Measurements from ENCODE around the gene ST7L. TPM values are rescaled to one million over a fixed set of nuclear protein-coding genes. Genes with fewer than 3 reads are reported as not detected.
A peak's percentile ranks its signal among the peaks of the same experiment; 100 is the strongest.

The ST7L gene
- total and polyA plus RNA-seq, 9 of the 15 experiments (the other 6 are each of a cell fraction or from before 2014, with no cell fraction given): 9.0 to 32.5 (median 26.6) TPM

DNA sequence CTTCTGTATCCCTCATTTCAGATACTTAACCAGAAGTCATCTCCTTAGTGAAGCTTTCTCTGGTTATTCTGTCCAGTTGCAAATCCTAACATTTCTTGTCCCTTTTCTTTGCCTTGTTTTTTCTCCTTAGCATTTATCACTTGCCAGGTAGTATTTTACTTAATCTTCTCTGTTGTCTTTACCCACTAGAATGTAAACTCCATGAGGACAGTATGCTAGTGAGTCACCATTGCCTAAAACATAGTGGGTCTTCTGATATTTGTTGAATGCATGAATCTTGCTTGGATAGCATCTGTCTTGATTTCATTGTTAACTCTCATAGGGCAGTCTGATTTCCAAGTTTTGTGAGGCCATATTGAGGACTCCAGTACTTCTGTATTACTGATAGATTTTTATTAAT, 10.3 kb upstream of the ST7L start:
- DNase-seq (ENCODE audit: extremely low read depth in 1 of 4, low spot score in 3 of 4) (no peak), ATAC-seq (no peak)
- peaks cover 56% of the 10 kb centered on the region for H4K20me1 ChIP-seq (replicated peaks; ENCODE audit: control insufficient read depth, insufficient read depth, low read length)
- TF ChIP-seq, protein P1, sequence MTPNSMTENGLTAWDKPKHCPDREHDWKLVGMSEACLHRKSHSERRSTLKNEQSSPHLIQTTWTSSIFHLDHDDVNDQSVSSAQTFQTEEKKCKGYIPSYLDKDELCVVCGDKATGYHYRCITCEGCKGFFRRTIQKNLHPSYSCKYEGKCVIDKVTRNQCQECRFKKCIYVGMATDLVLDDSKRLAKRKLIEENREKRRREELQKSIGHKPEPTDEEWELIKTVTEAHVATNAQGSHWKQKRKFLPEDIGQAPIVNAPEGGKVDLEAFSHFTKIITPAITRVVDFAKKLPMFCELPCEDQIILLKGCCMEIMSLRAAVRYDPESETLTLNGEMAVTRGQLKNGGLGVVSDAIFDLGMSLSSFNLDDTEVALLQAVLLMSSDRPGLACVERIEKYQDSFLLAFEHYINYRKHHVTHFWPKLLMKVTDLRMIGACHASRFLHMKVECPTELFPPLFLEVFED (CRISPR knock-in tag; conservative IDR thresholded peaks at IDR 0.05): no peak
- no peak for TF ChIP-seq NR3C1 (CRISPR knock-in tag; IDR thresholded peaks at IDR 0.05)
- no peak for TF ChIP-seq RBM34 (IDR thresholded peaks at IDR 0.05; ENCODE audit: borderline replicate concordance, insufficient read depth, low read length)
- TF ChIP-seq, protein P2, sequence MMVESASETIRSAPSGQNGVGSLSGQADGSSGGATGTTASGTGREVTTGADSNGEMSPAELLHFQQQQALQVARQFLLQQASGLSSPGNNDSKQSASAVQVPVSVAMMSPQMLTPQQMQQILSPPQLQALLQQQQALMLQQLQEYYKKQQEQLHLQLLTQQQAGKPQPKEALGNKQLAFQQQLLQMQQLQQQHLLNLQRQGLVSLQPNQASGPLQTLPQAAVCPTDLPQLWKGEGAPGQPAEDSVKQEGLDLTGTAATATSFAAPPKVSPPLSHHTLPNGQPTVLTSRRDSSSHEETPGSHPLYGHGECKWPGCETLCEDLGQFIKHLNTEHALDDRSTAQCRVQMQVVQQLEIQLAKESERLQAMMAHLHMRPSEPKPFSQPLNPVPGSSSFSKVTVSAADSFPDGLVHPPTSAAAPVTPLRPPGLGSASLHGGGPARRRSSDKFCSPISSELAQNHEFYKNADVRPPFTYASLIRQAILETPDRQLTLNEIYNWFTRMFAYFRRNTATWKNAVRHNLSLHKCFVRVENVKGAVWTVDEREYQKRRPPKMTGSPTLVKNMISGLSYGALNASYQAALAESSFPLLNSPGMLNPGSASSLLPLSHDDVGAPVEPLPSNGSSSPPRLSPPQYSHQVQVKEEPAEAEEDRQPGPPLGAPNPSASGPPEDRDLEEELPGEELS (CRISPR knock-in tag; IDR thresholded peaks at IDR 0.05; ENCODE audit: borderline replicate concordance): no peak
- TF ChIP-seq, protein P3, sequence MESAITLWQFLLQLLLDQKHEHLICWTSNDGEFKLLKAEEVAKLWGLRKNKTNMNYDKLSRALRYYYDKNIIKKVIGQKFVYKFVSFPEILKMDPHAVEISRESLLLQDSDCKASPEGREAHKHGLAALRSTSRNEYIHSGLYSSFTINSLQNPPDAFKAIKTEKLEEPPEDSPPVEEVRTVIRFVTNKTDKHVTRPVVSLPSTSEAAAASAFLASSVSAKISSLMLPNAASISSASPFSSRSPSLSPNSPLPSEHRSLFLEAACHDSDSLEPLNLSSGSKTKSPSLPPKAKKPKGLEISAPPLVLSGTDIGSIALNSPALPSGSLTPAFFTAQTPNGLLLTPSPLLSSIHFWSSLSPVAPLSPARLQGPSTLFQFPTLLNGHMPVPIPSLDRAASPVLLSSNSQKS (CRISPR knock-in tag; IDR thresholded peaks at IDR 0.05): no peak
- TF ChIP-seq KLF10 (CRISPR knock-in tag; IDR thresholded peaks at IDR 0.05): no peak
- peak; percentile 82 for TF ChIP-seq ZNF316 (IDR thresholded peaks at IDR 0.05)
- no peak for TF ChIP-seq ZNF764 (CRISPR knock-in tag; IDR thresholded peaks at IDR 0.05; ENCODE audit: low read depth)
- TF ChIP-seq, protein P4, sequence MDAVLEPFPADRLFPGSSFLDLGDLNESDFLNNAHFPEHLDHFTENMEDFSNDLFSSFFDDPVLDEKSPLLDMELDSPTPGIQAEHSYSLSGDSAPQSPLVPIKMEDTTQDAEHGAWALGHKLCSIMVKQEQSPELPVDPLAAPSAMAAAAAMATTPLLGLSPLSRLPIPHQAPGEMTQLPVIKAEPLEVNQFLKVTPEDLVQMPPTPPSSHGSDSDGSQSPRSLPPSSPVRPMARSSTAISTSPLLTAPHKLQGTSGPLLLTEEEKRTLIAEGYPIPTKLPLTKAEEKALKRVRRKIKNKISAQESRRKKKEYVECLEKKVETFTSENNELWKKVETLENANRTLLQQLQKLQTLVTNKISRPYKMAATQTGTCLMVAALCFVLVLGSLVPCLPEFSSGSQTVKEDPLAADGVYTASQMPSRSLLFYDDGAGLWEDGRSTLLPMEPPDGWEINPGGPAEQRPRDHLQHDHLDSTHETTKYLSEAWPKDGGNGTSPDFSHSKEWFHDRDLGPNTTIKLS (IDR thresholded peaks at IDR 0.05; ENCODE audit: borderline replicate concordance, low read depth): no peak
- no peak for TF ChIP-seq ZNF175 (CRISPR knock-in tag; IDR thresholded peaks at IDR 0.05; ENCODE audit: low read depth)
- TF ChIP-seq, protein P5, sequence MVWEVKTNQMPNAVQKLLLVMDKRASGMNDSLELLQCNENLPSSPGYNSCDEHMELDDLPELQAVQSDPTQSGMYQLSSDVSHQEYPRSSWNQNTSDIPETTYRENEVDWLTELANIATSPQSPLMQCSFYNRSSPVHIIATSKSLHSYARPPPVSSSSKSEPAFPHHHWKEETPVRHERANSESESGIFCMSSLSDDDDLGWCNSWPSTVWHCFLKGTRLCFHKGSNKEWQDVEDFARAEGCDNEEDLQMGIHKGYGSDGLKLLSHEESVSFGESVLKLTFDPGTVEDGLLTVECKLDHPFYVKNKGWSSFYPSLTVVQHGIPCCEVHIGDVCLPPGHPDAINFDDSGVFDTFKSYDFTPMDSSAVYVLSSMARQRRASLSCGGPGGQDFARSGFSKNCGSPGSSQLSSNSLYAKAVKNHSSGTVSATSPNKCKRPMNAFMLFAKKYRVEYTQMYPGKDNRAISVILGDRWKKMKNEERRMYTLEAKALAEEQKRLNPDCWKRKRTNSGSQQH (CRISPR knock-in tag; IDR thresholded peaks at IDR 0.05): 0 out of 2 replicates have a peak, but pooled peaks have one; percentile 34
- TF ChIP-seq EP300 (IDR thresholded peaks at IDR 0.05; ENCODE audit: low read length): no peak
- 0 out of 3 replicates have a peak, but pooled peaks of 1 of the 2 experiments have one; percentile 29 for TF ChIP-seq CBX3 (IDR thresholded peaks at IDR 0.05; ENCODE audit: borderline replicate concordance in 1 of 2, low read length in 2 of 2)
- TF ChIP-seq PYGO2 (tag; IDR thresholded peaks at IDR 0.05): no peak

More for the DNA sequence above, 10.3 kb upstream of the ST7L start:
- ChIA-PET CTCF (ENCODE audit: low intra/inter-chr PET ratio) (no interaction called here), POLR2A (interaction anchor here (0.9 to 3.5 kb wide), 4 partner anchors 9 to 510 kb away, joined by 3 to 14 read pairs (median 4); no protein-coding TSS in a partner anchor)
- Histone ChIP-seq H3K4me3 (no peak overlapping the region), H3K4me1 (replicated peaks in 1 of 2; ENCODE audit: control insufficient read depth in 2 of 2, insufficient read depth in 2 of 2, low read length in 2 of 2) (peaks cover 19 to 40% of the 10 kb centered on the region in 2 experiments), H3K79me2 (ENCODE audit: control insufficient read depth, insufficient read depth, low read length) (peaks cover 99% of the 10 kb centered on the region), H3K36me3 (ENCODE audit: control insufficient read depth, insufficient read depth, low read length) (peaks cover 70% of the 10 kb centered on the region), H3K4me2 (ENCODE audit: insufficient read depth, low read length) (no peak overlapping the region), H3K9me3 (replicated peaks; ENCODE audit: control insufficient read depth, insufficient read depth, low read depth, low read length) (no peaks in the 10 kb centered on the region), H3K27ac (ENCODE audit: extremely low read depth, low read depth, low read length) (no peak overlapping the region), H3K9ac (ENCODE audit: insufficient read depth in 1 of 2, low read depth in 2 of 2, low read length in 2 of 2) (no peak overlapping the region), H3K27me3 (ENCODE audit: control insufficient read depth in 2 of 2, insufficient read depth in 2 of 2, low read length in 2 of 2) (no peaks in the 10 kb centered on the region), H3K9me1 (ENCODE audit: control insufficient read depth, insufficient read depth, low read length) (peaks cover 9% of the 10 kb centered on the region), H2AFZ (ENCODE audit: low read depth, low read length) (no peak overlapping the region)
- intact Hi-C loops (cut with micrococcal nuclease): loop anchor here (10.0 kb wide), 1 partner anchor 176 kb away; no protein-coding TSS in a partner anchor
- in situ Hi-C loops (cut with MboI): loop anchor here (10.0 kb wide), 1 partner anchor 176 kb away; no protein-coding TSS in a partner anchor
- FAIRE-seq: no peak
- no TSS peak for BruUV-seq (replicated peaks)

All from K562 (cell line).